ENCODE results near the gene HSPBAP1. TPM values are rescaled to one million over a fixed set of nuclear protein-coding genes. Genes with fewer than 3 reads are reported as not detected.
A peak's percentile ranks its signal among the peaks of the same experiment; 100 is the strongest.

HSPBAP1 gene
- total RNA-seq, 1 experiment from 2014 or later = 9.8 TPM

GRCh38 chr3:122774564-122774963, 19.1 kb downstream of the HSPBAP1 start:
- H2BK20ac ChIP-seq (ENCODE audit: low read depth, low read length, poor library complexity, severe bottlenecking) = no peak overlapping the region
- H2BK12ac ChIP-seq (ENCODE audit: insufficient read length, low read depth, low read length) = no peak overlapping the region
- no peak overlapping the region for H3K14ac ChIP-seq (ENCODE audit: insufficient read depth, low read length)
- no peaks in the 10 kb centered on the region for H4K20me1 ChIP-seq (ENCODE audit: control insufficient read depth, insufficient read depth, insufficient read length)
- H2BK120ac ChIP-seq (ENCODE audit: low read depth, low read length, poor library complexity, severe bottlenecking) = no peak overlapping the region
- H4K8ac ChIP-seq (replicated peaks; ENCODE audit: insufficient read length, low read depth, low read length) = no peak overlapping the region
- H3K4me1 Mint-ChIP-seq = peaks cover 11 to 17% of the 10 kb centered on the region in 2 experiments
- H3K79me2 ChIP-seq (ENCODE audit: insufficient read depth, low read length) = no peaks in the 10 kb centered on the region
- H2BK5ac ChIP-seq (ENCODE audit: insufficient read length, low read length) = no peak overlapping the region
- H4K5ac ChIP-seq (ENCODE audit: insufficient read length, low read depth, low read length) = no peak overlapping the region
- H3K18ac ChIP-seq (ENCODE audit: insufficient read length, low read depth, low read length) = no peak overlapping the region
- H2BK15ac ChIP-seq (ENCODE audit: low read depth, low read length) = no peak overlapping the region
- H3K27ac ChIP-seq (ENCODE audit: insufficient read length, low read depth, low read length) = no peak overlapping the region
- no peak overlapping the region for H3K4ac ChIP-seq (ENCODE audit: low read depth, low read length)
- no peaks in the 10 kb centered on the region for H3K23me2 ChIP-seq (ENCODE audit: insufficient read length, low read depth, low read length, poor library complexity, severe bottlenecking)
- DNase-seq = no peak
- H3K27ac Mint-ChIP-seq = peak overlapping the region in 1 of 3 experiments; percentile 71; a peak in 1 of 7 replicates
- H2AFZ ChIP-seq (ENCODE audit: low read length) = no peak overlapping the region
- WGBS (ENCODE audit: extremely low coverage, insufficient read length, low lambda C conversion rate) = no CpG with 5 or more reads among the region's 3 CpGs
- peaks cover 0 to 4% (median 0%) of the 10 kb centered on the region in 3 experiments; a peak in 2 of 7 replicates for H3K36me3 Mint-ChIP-seq (ENCODE audit: insufficient read depth in 1 of 3, low read depth in 3 of 3)
- H2AK5ac ChIP-seq (ENCODE audit: insufficient read length, low read length) = no peak overlapping the region
- H3K4me1 ChIP-seq (ENCODE audit: insufficient read depth, low read length) = no peaks in the 10 kb centered on the region
- no peaks in the 10 kb centered on the region for H3K27me3 ChIP-seq (ENCODE audit: insufficient read depth, low read length)
- no peaks in the 10 kb centered on the region; a peak in 1 of 5 replicates for H3K9me3 Mint-ChIP-seq
- H3T11ph ChIP-seq (ENCODE audit: low read length) = no peak overlapping the region
- no peak overlapping the region for H4K91ac ChIP-seq (ENCODE audit: insufficient read length, low read depth, low read length)
- no peak overlapping the region for H3K56ac ChIP-seq (ENCODE audit: insufficient read length, low read depth, low read length)
- H3K9ac ChIP-seq (ENCODE audit: extremely low read depth, insufficient read length, low read length) = no peak overlapping the region
- no peaks in the 10 kb centered on the region for H3K27me3 Mint-ChIP-seq (ENCODE audit: low read depth)
- H3K79me1 ChIP-seq (ENCODE audit: insufficient read depth, low read depth, low read length, poor library complexity, severe bottlenecking) = no peaks in the 10 kb centered on the region
- no peak overlapping the region for H3K4me2 ChIP-seq (ENCODE audit: insufficient read depth, insufficient read length, low read length)
- no peaks in the 10 kb centered on the region for H3K9me3 ChIP-seq (ENCODE audit: control insufficient read depth, low read depth, low read length)
- TF ChIP-seq CTCF (conservative IDR thresholded peaks at IDR 0.05) = peak; percentile 32; the same call in 2 of the 3 replicates
- H3K4me3 Mint-ChIP-seq = no peak overlapping the region
- no peak overlapping the region for H3K23ac ChIP-seq (ENCODE audit: insufficient read length, low read depth, low read length)

All from H9 (cell line).